Skeletal muscle satellite cell (primary cell): ENCODE results near the gene EXOSC7.
A peak's percentile ranks its signal among the peaks of the same experiment; 100 is the strongest.
"Not testable (repeated sequence)": the region's sequence is repeated elsewhere in the genome, so short reads cannot be mapped to it uniquely, and the experiment has no call there.

Source experiments
- H3K27me3 ChIP-seq: 2 replicates; pipeline ENCODE4 v1.7.0; 2013; ENCODE audit warnings: low read length; ENCODE audit not compliant: control insufficient read depth, insufficient read depth
- H3K36me3 ChIP-seq: 2 replicates; pipeline ENCODE4 v1.7.0; 2013; ENCODE audit warnings: mild to moderate bottlenecking, control low read depth, low read length; ENCODE audit not compliant: insufficient read depth
- H3K4me1 ChIP-seq: 2 replicates; pipeline ENCODE4 v1.7.0; 2013; ENCODE audit warnings: low read length; ENCODE audit not compliant: control insufficient read depth, insufficient read depth
- H3K4me2 ChIP-seq: 2 replicates; pipeline ENCODE4 v1.7.0; 2013; ENCODE audit warnings: mild to moderate bottlenecking, low read length
- H3K4me3 ChIP-seq: 2 replicates; pipeline ENCODE4 v1.7.0; 2013; ENCODE audit warnings: low read length
- H3K9ac ChIP-seq: 2 replicates; pipeline ENCODE4 v1.7.0; 2013; ENCODE audit warnings: mild to moderate bottlenecking, low read depth, low read length, moderate library complexity
- H3K9me3 ChIP-seq: replicated peaks from 2 replicates; pipeline ENCODE4 v1.7.0; 2013; ENCODE audit warnings: mild to moderate bottlenecking, control low read depth, low read length

The EXOSC7 gene

DNA sequence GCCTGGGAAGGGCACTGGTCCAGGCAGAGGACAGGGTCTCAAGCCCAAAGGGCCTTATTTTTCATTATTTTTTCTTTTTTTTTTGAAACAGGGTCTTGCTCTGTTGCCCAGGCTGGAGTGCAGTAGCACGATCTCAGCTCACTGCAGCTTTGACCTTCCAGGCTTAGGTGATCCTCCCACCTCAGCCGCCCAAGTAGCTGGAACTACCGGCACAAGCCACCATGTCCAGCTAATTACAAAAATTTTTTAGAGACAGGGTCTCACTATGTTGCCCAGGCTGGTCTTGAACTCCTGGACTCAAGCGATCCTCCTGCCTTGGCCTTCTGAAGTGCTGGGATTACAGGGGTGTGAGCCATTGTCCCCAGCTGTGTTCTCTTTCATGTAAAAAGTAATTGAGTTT, 26.3 kb upstream of the EXOSC7 start:
- not testable (repeated sequence) for H3K4me2 ChIP-seq, H3K9me3 ChIP-seq, H3K9ac ChIP-seq, H3K27me3 ChIP-seq, H3K4me3 ChIP-seq, H3K4me1 ChIP-seq
- peaks cover 11% of the 10 kb centered on the region for H3K36me3 ChIP-seq

- no peaks in the 10 kb centered on the region for H3K27me3 ChIP-seq
- no peak overlapping the region for H3K9ac ChIP-seq
- H3K4me1 ChIP-seq = peaks cover 5% of the 10 kb centered on the region
- no peak overlapping the region for H3K4me2 ChIP-seq
- H3K9me3 ChIP-seq = no peaks in the 10 kb centered on the region
- no peak overlapping the region for H3K4me3 ChIP-seq
- peaks cover 8% of the 10 kb centered on the region for H3K36me3 ChIP-seq
Measured at GRCh38 chr3:44950275-44950734, 25.7 kb upstream of the EXOSC7 start.

- Histone ChIP-seq H3K9ac (no peak overlapping the region), H3K36me3 (peaks cover 5% of the 10 kb centered on the region), H3K9me3 (no peaks in the 10 kb centered on the region), H3K4me1 (peaks cover 14% of the 10 kb centered on the region), H3K4me3 (no peak overlapping the region), H3K4me2 (no peak overlapping the region), H3K27me3 (no peaks in the 10 kb centered on the region)
Measured at GRCh38 chr3:44952689-44953088, 23.4 kb upstream of the EXOSC7 start.

DNA sequence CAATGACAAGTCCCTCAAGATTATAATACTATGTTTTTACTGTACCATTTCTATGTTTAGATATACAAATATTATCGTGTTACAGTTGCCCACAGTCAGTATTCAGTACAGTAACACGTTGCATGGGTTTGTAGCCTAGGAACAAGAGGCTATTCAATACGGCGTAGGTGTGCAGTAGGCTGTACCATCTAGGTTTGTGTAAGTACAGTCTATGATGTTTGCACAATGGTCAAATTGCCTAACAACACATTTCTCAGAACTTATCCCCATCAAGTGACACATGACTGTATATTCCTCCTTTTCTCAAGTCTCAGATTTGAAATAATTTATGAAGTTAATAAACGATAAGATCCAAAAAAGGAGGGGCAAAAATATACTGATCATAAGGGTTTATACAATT, 21.7 kb upstream of the EXOSC7 start:
- Histone ChIP-seq H3K4me3 (no peak overlapping the region), H3K9ac (no peak overlapping the region)

DNA sequence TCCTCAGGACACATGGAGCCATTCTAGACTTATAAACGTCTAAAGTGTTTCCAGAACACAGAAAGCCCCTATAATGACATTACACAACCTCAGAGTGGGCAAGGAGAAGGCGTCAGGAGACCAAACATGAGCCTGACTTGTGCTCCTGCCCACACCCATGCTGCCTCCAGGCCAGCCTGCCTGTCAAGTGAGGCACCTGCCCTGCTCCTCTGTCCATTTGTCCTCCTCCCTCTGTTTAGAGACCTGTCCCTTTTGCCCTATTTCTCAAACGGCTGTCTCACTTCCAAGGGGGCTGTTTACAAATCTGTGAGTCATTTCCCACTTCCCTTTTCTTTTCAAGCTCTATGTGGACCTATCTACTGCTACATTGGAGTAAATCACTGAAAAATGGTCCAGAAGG, 21.1 kb upstream of the EXOSC7 start:
- H3K4me3 ChIP-seq = no peak overlapping the region
- H3K36me3 ChIP-seq = peaks cover 20% of the 10 kb centered on the region

More for the DNA sequence above, 21.7 kb upstream of the EXOSC7 start:
- H3K27me3 ChIP-seq = no peaks in the 10 kb centered on the region
- H3K36me3 ChIP-seq = peaks cover 20% of the 10 kb centered on the region
- H3K9me3 ChIP-seq = no peaks in the 10 kb centered on the region
- peaks cover 14% of the 10 kb centered on the region for H3K4me1 ChIP-seq
- H3K4me2 ChIP-seq = no peak overlapping the region

DNA sequence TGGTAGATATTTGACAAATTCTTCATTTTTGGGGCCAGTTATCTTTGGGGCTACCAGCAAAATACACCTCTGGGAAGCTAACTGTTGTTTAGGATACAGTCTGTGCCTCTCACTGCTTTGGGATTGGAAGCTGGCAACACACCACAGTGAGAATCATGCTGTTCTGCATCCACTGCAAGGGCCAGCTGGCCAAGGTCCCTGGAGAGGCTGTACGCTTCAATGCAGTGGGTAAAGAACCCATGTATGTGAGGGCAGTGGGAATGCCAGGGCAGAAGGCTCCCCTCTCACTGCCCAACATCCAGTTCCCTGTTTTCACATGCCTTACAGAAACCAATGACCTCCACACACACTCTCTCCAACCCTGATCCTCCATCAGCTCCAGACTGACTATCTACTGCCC, 20.1 kb upstream of the EXOSC7 start:
- Histone ChIP-seq H3K4me1 (peaks cover 14% of the 10 kb centered on the region), H3K27me3 (no peaks in the 10 kb centered on the region), H3K36me3 (peaks cover 20% of the 10 kb centered on the region), H3K4me2 (no peak overlapping the region), H3K9ac (no peak overlapping the region), H3K4me3 (no peak overlapping the region), H3K9me3 (no peaks in the 10 kb centered on the region)

More for the DNA sequence above, 21.1 kb upstream of the EXOSC7 start:
- Histone ChIP-seq H3K27me3 (no peaks in the 10 kb centered on the region), H3K9me3 (no peaks in the 10 kb centered on the region), H3K4me1 (peaks cover 14% of the 10 kb centered on the region), H3K4me2 (peak overlapping the region; percentile 23), H3K9ac (no peak overlapping the region)

GRCh38 chr3:44957986-44958385, 18.1 kb upstream of the EXOSC7 start:
- Histone ChIP-seq H3K9ac (no peak overlapping the region), H3K27me3 (no peaks in the 10 kb centered on the region), H3K4me2 (no peak overlapping the region), H3K4me3 (no peak overlapping the region), H3K9me3 (no peaks in the 10 kb centered on the region), H3K4me1 (peaks cover 14% of the 10 kb centered on the region), H3K36me3 (peaks cover 20% of the 10 kb centered on the region)

GRCh38 chr3:44958386-44958785, 17.7 kb upstream of the EXOSC7 start:
- peaks cover 20% of the 10 kb centered on the region for H3K36me3 ChIP-seq
- no peak overlapping the region for H3K9ac ChIP-seq
- H3K27me3 ChIP-seq = no peaks in the 10 kb centered on the region
- H3K4me1 ChIP-seq = peaks cover 14% of the 10 kb centered on the region
- no peaks in the 10 kb centered on the region for H3K9me3 ChIP-seq
- no peak overlapping the region for H3K4me2 ChIP-seq
- H3K4me3 ChIP-seq = no peak overlapping the region

DNA sequence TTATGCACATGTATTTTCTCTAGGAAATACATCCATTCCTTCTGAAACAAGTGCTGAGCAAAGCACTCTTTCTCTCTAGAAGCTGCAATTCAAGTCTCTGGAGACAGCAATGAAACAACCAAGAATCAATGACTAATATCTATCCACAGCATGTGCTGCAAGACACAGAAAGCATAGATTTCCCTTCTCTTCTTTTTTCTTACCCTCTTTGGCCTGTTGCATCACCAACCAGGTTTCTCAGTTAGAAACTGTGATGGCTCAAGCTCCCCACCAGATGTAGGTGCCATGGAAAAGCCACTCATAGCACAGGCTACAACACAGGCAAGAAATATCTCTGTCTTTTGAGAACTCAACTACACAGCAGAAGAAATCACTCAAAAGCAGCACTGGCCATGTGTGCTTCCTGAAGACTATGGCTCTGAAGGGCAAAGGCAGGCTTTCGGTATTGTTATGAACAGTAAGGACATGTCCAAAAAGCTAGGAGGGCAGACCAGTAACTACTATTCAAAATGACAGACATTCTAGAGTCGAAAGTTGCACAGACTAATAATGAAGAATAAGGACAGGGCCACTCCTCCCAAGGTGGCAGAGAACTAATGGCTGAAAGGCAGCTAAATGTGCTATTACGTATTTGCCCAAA, 15.5 kb upstream of the EXOSC7 start:
- Histone ChIP-seq H3K9me3 (no peaks in the 10 kb centered on the region), H3K27me3 (no peaks in the 10 kb centered on the region), H3K4me1 (peaks cover 18% of the 10 kb centered on the region), H3K36me3 (peaks cover 17% of the 10 kb centered on the region), H3K9ac (no peak overlapping the region), H3K4me2 (no peak overlapping the region), H3K4me3 (no peak overlapping the region)

DNA sequence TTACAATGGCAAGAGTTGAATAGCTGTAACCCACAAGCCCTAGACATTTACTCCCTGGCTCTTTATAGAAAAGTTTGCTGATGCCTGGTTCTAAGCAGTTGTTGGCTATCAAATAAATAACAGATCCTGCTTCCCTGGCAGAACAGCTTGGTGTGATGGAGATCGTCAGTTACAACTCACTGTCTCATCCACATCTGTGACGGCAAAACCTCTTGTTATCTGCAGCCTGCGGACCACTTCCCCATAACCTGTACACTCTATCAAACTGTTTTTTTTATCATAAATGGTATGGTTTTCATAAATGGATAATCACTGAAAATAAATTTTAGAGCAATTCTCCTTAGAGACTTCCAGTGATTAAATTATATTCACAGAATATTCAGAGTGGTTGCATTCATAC, 14.2 kb upstream of the EXOSC7 start:
- Histone ChIP-seq H3K27me3 (no peaks in the 10 kb centered on the region), H3K4me2 (no peak overlapping the region), H3K4me3 (no peak overlapping the region), H3K9me3 (no peaks in the 10 kb centered on the region), H3K9ac (no peak overlapping the region), H3K4me1 (peaks cover 12% of the 10 kb centered on the region), H3K36me3 (peaks cover 17% of the 10 kb centered on the region)

DNA sequence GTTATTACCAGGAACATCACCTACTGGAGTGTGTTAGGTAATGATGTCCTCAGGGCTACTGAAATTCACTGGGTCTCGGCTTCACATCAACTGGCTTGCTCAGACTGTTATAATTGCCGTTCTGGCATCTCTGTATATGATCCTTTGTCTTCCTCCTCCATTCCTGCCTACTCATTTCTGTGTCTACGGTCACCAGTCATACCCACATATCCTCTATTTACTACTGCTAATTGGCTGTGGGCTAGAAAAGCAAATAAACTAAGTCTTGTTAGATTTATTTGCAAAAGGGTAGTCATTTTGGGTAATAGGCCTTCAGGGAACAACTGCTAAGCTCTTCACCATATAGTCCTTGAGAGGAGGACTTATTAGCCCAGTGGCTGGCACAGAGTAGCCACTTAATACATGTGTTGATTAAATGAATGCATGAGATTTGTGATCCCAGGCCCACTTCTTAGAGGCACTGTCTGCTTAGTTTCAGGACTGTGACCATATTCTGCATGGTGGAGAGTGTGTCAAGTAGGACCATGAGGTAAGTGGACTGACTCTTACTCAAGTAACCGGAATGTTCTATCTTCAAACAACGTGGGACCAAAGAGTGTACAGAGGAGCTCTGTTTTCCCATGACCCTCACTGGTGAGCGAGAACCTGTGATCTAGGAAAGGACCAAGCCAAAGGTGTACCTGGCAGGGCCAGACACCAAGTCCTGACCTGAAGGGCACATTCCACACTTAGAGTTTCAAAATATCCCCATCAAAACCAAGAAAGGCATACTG, 13.2 kb upstream of the EXOSC7 start:
- no peak overlapping the region for H3K4me2 ChIP-seq
- H3K9ac ChIP-seq = no peak overlapping the region
- H3K27me3 ChIP-seq = no peaks in the 10 kb centered on the region
- H3K4me1 ChIP-seq = peaks cover 12% of the 10 kb centered on the region
- H3K9me3 ChIP-seq = no peaks in the 10 kb centered on the region
- peaks cover 14% of the 10 kb centered on the region for H3K36me3 ChIP-seq
- no peak overlapping the region for H3K4me3 ChIP-seq
